Neural crest cell (in vitro differentiated cells): ENCODE measurements around the gene SATL1. TPM values are rescaled to one million over a fixed set of nuclear protein-coding genes. Genes with fewer than 3 reads are reported as not detected.
"Not testable (repeated sequence)": the region's sequence is repeated elsewhere in the genome, so short reads cannot be mapped to it uniquely, and the experiment has no call there.

Experiments used
- DNase-seq: peaks from one replicate; pipeline ENCODE4 v3.0.0; 2021; ENCODE audit warnings: low read depth, mixed read lengths, low spot score
- H3K27ac Mint-ChIP-seq: one replicate; pipeline ENCODE4 v1.8.0; 2021; ENCODE audit warnings: mild to moderate bottlenecking, mixed read lengths; ENCODE audit not compliant: unreplicated experiment
- H3K27me3 Mint-ChIP-seq: 2 replicates; pipeline ENCODE4 v1.8.0; 2021; ENCODE audit warnings: low read depth, mild to moderate bottlenecking, mixed read lengths
- H3K36me3 Mint-ChIP-seq: 2 replicates; pipeline ENCODE4 v1.8.0; 2021; ENCODE audit warnings: low read depth, mild to moderate bottlenecking, mixed read lengths
- H3K4me1 Mint-ChIP-seq: 2 replicates; pipeline ENCODE4 v1.8.0; 2021; ENCODE audit warnings: mixed read lengths
- H3K4me3 Mint-ChIP-seq: one replicate; pipeline ENCODE4 v1.8.0; 2021; ENCODE audit warnings: mild to moderate bottlenecking, mixed read lengths
- H3K9me3 Mint-ChIP-seq: 2 replicates; pipeline ENCODE4 v1.8.0; 2021; ENCODE audit warnings: mixed read lengths
- long read RNA-seq: library from polyadenylated mRNA; unstranded; transcript quantifications from one replicate; pipeline ENCODE4 v2.0.0, GENCODE V29; 2020
- total RNA-seq: library from RNA; stranded (reverse); gene quantifications from 2 replicates; pipeline ENCODE4 v1.2.1, GENCODE V29; 2021
- TF ChIP-seq, protein P1 (sequence below): fragments of 200-600 bp; sonication (generic); conservative IDR thresholded peaks from 2 replicates; pipeline ENCODE4 v1.5.0; 2021; ENCODE audit warnings: antibody characterized with exemption, mild to moderate bottlenecking

The SATL1 gene, protein sequence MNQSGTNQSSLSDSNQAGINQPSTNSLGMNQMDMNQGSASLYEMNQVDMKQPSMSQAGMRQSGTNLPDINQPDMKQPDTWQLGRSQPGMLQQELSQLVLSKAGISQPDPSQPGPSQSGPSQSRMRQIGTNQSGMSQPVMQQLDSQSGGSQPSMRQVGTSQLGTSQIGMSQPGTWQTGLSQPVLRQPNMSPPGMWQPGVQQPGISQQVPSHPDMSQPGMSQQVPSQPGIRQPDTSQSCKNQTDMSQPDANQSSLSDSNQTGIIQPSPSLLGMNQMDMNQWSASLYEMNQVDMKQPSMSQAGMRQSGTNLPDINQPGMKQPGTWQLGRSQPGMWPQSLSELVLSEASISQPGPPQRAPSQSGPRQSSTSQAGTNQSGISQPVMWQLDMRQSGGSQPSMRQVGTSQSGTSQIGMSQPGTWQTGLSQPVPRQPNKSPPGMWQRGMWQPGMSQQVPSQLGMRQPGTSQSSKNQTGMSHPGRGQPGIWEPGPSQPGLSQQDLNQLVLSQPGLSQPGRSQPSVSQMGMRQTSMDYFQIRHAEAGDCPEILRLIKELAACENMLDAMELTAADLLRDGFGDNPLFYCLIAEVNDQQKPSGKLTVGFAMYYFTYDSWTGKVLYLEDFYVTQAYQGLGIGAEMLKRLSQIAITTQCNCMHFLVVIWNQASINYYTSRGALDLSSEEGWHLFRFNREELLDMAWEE
- 0.18 and 0.21 TPM in 2 replicates for total RNA-seq
- long read RNA-seq, partial matches to known transcripts: 0 of 1 reads
- long read RNA-seq, other reads (novel, unspliced or antisense): 1 of 1 reads

DNA sequence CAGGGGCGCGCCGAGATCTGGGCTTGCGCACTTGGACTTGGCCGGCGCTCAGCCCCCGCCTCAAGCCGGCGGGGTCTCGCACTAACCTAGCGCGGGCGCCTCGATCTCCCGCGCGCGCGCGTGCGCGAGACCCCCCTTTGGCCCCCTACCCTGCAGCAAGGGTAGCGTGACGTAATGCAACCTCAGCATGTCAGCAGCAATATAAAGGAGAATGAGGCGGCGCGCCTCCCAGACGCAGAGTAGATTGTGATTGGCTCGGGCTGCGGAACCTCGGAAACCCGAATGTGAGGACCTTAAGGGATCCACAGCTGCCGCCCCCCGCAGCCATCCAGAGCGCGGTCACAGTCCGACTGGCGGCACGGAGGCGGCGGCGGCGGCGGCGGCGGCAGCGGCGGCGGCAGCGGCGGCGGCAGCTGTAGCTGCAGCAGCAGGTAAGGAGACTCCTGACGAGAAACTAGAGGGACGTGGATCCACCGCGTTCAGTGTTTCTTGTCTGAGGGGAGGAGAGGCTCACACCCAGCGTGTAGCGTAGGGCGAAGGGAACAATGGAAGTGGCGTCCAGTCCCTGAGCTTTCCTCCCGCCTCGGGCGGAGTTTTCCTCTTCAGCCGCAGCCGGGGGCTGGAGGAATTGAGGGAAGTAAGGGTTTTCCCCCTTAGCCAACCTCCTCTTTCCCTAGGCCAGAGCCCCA lies at the start of gene SATL1, which contains the start of gene ZNF711:
Gene SATL1, minus strand, starts transcription at position 19 of the 689 bp plus-strand sequence. CDS start 134,811 bp downstream, outside the sequence.
Gene ZNF711, plus strand, starts transcription at position 231 of the 689 bp plus-strand sequence. CDS start 3,582 bp downstream, outside the sequence.
- Mint-ChIP-seq H3K4me3 (peak within 1 kb of the TSS; percentile 94), H3K27ac (peak within 1 kb of the TSS; percentile 98), H3K9me3 (peaks cover 3% of the 10 kb centered on the region), H3K4me1 (peaks cover 20% of the 10 kb centered on the region), H3K36me3 (peaks cover 5% of the 10 kb centered on the region), H3K27me3 (peaks cover 18% of the 10 kb centered on the region)
- TF ChIP-seq, protein P1, sequence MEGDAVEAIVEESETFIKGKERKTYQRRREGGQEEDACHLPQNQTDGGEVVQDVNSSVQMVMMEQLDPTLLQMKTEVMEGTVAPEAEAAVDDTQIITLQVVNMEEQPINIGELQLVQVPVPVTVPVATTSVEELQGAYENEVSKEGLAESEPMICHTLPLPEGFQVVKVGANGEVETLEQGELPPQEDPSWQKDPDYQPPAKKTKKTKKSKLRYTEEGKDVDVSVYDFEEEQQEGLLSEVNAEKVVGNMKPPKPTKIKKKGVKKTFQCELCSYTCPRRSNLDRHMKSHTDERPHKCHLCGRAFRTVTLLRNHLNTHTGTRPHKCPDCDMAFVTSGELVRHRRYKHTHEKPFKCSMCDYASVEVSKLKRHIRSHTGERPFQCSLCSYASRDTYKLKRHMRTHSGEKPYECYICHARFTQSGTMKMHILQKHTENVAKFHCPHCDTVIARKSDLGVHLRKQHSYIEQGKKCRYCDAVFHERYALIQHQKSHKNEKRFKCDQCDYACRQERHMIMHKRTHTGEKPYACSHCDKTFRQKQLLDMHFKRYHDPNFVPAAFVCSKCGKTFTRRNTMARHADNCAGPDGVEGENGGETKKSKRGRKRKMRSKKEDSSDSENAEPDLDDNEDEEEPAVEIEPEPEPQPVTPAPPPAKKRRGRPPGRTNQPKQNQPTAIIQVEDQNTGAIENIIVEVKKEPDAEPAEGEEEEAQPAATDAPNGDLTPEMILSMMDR: no peak
- DNase-seq: peak; percentile 63

DNA sequence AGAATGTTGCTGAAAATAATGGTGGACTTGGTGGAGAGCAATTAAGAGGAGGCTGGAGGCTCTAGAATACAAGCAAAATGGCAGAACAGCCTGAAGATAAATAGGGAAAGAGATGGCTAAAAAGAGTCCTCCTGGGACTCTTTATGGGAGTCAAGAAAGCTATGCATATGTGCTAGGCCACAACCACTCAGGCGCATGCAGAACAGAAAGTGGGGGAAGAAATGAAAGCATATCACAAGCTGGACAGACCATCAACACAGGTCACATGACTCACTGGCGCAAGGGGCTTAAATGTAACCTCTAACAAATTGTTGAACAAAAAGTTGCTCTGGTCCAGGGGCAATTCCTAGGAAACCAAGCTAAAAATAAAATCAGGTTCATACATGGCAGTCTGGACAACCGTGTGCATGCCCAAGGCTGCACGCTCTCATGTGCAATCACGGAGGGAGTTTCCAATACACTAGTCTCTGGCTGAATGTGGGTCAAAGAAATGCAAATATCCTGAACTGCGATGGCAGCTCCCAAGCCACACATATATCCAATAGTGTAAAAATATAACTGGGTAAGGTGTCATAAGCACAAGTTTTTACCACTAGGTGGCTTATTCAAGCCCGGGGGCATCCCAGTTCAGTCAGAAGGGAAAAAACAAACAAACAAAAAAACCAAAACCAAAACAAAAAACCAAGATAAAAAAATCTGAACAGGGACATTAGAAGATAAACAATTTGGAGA lies 45.6 kb upstream of the SATL1 start:
- Mint-ChIP-seq H3K36me3 (peaks cover 11% of the 10 kb centered on the region), H3K4me1 (no peaks in the 10 kb centered on the region), H3K4me3 (no peak overlapping the region), H3K27ac (no peak overlapping the region), H3K9me3 (peaks cover 22% of the 10 kb centered on the region), H3K27me3 (no peaks in the 10 kb centered on the region)
- TF ChIP-seq, protein P1: no peak
- no peak for DNase-seq

DNA sequence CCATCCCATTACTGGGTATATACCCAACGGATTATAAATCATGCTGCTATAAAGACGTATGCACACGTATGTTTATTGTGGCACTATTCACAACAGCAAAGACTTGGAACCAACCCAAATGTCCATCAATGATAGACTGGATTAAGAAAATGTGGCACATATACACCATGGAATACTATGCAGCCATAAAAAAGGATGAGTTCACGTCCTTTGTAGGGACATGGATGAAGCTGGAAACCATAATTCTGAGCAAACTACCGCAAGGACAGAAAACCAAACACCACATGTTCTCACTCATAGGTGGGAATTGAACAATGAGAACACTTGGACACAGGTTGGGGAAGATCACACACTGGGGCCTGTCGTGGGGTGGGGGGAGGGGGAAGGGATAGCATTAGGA lies 41.7 kb upstream of the SATL1 start:
- H3K4me3 Mint-ChIP-seq, H3K36me3 Mint-ChIP-seq, H3K27ac Mint-ChIP-seq, DNase-seq, H3K4me1 Mint-ChIP-seq, H3K27me3 Mint-ChIP-seq: not testable (repeated sequence)
- peaks cover 13% of the 10 kb centered on the region for H3K9me3 Mint-ChIP-seq

DNA sequence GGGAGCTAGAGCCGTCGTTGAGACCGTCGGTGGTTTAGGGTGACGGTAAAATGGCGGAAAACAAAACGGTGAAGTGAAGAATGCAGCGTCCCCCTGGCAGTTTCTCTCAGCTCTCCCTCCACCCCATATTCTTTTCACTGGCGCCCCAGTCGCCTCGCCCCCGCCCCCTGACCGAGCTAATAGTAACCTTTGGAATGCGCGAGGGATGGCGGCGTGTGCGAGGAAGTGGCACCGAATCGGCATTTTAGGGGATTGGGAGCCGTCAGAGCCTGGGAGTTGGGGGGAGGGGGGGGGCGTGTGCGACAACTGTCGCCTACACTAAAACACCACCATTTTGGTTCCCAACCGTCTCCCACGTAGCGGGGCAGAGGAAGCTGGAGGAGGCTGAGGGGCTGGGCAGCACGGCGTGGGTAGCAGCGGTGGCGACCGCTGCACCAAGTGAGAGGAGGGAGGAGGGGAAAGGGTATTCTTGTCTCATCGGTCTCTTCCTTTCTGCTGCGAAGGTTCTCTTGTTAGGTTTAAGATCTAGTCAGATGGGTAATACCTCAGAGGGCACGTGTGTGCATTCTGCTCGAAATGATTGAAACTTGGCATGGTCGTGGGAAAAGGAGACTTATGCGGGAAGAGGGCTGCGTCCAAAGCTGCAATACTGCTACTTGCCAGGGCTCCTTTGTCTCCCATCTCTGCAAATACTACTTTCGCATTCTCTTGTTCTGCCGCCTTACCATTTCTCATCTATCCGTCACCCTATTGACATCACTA lies 1.1 kb upstream of the SATL1 start:
- Mint-ChIP-seq H3K27me3 (peaks cover 18% of the 10 kb centered on the region), H3K36me3 (peaks cover 6% of the 10 kb centered on the region), H3K4me1 (peaks cover 20% of the 10 kb centered on the region), H3K27ac (peak overlapping the region; percentile 98), H3K4me3 (peak overlapping the region; percentile 94), H3K9me3 (peaks cover 3% of the 10 kb centered on the region)
- peak; percentile 2 for DNase-seq
- TF ChIP-seq, protein P1: no peak

DNA sequence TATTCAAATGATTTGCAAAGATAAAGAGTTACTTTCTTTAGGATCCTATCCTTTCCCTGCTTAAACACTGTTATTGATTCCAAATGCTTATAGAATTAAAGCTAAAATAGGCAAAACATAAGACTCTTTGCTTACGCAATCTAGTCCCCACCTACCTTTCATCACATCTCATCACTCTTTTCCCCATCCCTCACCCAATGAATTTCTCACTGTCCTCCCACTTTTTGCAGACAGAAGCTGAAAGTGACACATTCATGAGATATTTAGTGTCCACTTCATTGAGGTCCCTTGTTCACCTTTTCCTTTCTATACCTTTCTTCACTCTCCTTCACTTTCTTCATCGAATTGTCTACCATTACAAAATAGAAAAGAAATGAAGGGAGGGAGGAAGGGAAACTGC lies 424 bp downstream of the SATL1 start:
- no peaks in the 10 kb centered on the region for H3K9me3 Mint-ChIP-seq
- H3K36me3 Mint-ChIP-seq: peaks cover 1% of the 10 kb centered on the region
- peaks cover 18% of the 10 kb centered on the region for H3K27me3 Mint-ChIP-seq
- H3K27ac Mint-ChIP-seq: no peak overlapping the region
- no peak for DNase-seq
- peak overlapping the region; percentile 94 for H3K4me3 Mint-ChIP-seq
- TF ChIP-seq, protein P1: no peak
- peaks cover 20% of the 10 kb centered on the region for H3K4me1 Mint-ChIP-seq
